ENCODE measurements around the gene RPL38. TPM values are rescaled to one million over a fixed set of nuclear protein-coding genes. Genes with fewer than 3 reads are reported as not detected.

Gene RPL38
- total RNA-seq, 1 donor from 2014 or later: 4,876 TPM

DNA sequence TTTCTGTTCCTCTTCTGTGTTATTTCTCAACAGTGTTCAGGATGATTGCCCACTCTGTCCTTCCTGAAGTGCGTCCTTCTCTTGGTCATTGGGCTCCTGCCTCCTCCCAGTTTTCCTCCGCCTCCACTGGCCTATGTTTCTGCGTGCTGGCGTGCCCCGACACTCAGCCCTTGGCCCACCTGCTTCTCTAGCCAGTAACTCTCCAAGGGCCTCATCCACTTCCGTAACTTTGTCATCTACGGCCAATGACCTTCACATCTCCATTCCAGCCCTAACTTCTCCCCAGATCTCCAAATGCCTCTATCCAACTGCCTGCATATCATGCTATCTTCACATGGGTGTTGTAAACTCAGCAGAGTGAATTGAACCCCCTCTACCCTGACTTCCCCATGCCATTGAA is 39.6 kb upstream of the RPL38 start:
- peaks cover 23 to 32% (median 25%) of the 10 kb centered on the region in 3 donors for H3K27me3 ChIP-seq (ENCODE audit: control insufficient read depth in 3 of 3, insufficient read depth in 3 of 3, low read length in 3 of 3)

DNA sequence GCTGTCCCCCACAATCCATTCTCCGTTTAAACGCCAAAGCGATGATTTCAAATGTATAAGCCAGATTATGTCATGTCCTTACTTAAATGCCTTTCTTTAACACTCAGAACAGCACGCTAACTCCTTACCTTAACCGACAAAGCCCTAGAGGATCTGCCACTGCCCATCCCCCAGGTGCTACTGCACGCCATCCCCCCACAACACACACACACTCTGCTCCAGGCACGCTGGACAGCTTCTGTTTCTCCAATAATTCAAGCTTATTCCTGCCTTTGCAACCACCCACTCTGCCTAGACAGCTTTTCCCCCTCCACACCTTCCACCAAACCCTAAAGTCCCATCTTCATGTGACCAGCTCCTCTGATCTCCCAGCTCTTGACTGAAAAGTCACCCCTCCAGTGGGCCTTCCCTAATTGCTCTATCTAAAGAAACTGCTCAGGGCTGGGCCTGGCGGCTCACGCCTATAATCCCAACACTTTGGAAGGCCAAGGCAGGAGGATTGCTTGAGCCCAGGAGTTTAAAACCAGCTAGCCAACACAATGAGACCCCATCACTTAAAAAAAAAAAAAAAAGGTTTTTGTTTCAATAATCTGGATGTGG is 38.9 kb upstream of the RPL38 start:
- H3K36me3 ChIP-seq (ENCODE audit: control insufficient read depth in 3 of 3, insufficient read depth in 3 of 3, low read length in 3 of 3): no peaks in the 10 kb centered on the region
- H3K9me3 ChIP-seq (ENCODE audit: control insufficient read depth in 3 of 3, low read length in 3 of 3): no peaks in the 10 kb centered on the region
- H3K4me3 ChIP-seq (ENCODE audit: low read length in 3 of 3): no peak overlapping the region
- no peak overlapping the region for H3K9ac ChIP-seq (ENCODE audit: low read depth in 1 of 3, low read length in 3 of 3)
- H3K27ac ChIP-seq (ENCODE audit: low read depth, low read length): no peak overlapping the region
- peaks cover 20 to 25% (median 23%) of the 10 kb centered on the region in 3 donors for H3K27me3 ChIP-seq (ENCODE audit: control insufficient read depth in 3 of 3, insufficient read depth in 3 of 3, low read length in 3 of 3)
- peaks cover 0 to 5% (median 3%) of the 10 kb centered on the region in 3 donors for H3K4me1 ChIP-seq (ENCODE audit: control insufficient read depth in 3 of 3, insufficient read depth in 3 of 3, low read length in 3 of 3)

More for the DNA sequence above, 39.6 kb upstream of the RPL38 start:
- H3K9me3 ChIP-seq (ENCODE audit: control insufficient read depth in 3 of 3, low read length in 3 of 3): no peaks in the 10 kb centered on the region
- H3K4me1 ChIP-seq (ENCODE audit: control insufficient read depth in 3 of 3, insufficient read depth in 3 of 3, low read length in 3 of 3): peaks cover 0 to 5% (median 3%) of the 10 kb centered on the region in 3 donors
- H3K4me3 ChIP-seq (ENCODE audit: low read length in 3 of 3): no peak overlapping the region
- H3K27ac ChIP-seq (ENCODE audit: low read depth, low read length): no peak overlapping the region
- no peaks in the 10 kb centered on the region for H3K36me3 ChIP-seq (ENCODE audit: control insufficient read depth in 3 of 3, insufficient read depth in 3 of 3, low read length in 3 of 3)
- H3K9ac ChIP-seq (ENCODE audit: low read depth in 1 of 3, low read length in 3 of 3): no peak overlapping the region

DNA sequence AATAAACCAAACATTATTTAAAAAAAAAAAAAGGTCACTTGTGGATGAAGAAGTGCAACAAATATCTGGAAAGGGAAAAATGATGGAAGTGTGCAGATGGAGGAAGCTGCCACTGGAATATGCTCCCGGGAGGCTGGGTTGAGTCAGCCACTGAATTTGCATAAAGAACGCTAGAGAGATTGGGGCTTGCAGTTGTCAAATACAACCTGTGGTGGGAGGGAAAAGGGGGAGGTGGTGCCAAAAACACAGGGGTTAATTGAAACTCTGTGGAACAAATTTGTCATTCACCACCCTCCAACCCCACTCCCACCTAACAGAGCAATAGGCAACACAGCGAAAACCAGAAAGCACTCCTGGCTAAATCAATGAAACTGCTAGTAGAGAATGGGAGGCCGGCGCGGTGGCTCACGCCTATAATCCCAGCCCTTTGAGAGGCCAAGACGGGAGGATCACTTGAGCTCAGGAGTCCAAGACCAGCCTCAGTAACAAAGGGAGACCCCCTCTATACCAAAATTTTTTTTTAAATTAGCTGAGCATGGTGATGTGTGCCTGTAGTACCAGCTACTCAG is 37.6 kb upstream of the RPL38 start:
- no peaks in the 10 kb centered on the region for H3K9me3 ChIP-seq (ENCODE audit: control insufficient read depth in 3 of 3, low read length in 3 of 3)
- H3K4me3 ChIP-seq (ENCODE audit: low read length in 3 of 3): no peak overlapping the region
- H3K27me3 ChIP-seq (ENCODE audit: control insufficient read depth in 3 of 3, insufficient read depth in 3 of 3, low read length in 3 of 3): peaks cover 13 to 21% (median 20%) of the 10 kb centered on the region in 3 donors
- H3K9ac ChIP-seq (ENCODE audit: low read depth in 1 of 3, low read length in 3 of 3): no peak overlapping the region
- no peak overlapping the region for H3K27ac ChIP-seq (ENCODE audit: low read depth, low read length)
- peaks cover 0 to 5% (median 3%) of the 10 kb centered on the region in 3 donors for H3K4me1 ChIP-seq (ENCODE audit: control insufficient read depth in 3 of 3, insufficient read depth in 3 of 3, low read length in 3 of 3)
- no peaks in the 10 kb centered on the region for H3K36me3 ChIP-seq (ENCODE audit: control insufficient read depth in 3 of 3, insufficient read depth in 3 of 3, low read length in 3 of 3)

DNA sequence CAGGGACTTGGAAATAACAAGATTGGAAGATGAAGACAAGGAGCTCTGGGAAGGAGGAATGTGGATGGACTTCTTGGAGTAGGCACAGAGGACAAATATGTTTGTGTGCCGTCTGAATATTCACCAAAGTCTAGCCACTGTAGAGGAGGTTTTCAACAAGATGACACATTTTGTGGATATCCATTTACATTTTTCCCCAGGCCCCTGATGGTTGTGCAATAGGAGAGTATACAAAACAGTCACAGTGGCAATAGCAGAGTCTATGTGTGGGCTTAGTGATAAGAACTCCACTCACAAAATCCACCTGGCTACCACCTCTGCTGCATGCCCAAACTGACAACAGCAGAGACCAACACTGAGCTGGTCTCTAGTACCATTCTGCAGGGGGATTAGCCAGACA is 32.6 kb upstream of the RPL38 start:
- Histone ChIP-seq H3K9me3 (ENCODE audit: control insufficient read depth in 3 of 3, low read length in 3 of 3) (no peaks in the 10 kb centered on the region), H3K4me3 (ENCODE audit: low read length in 3 of 3) (no peak overlapping the region), H3K36me3 (ENCODE audit: control insufficient read depth in 3 of 3, insufficient read depth in 3 of 3, low read length in 3 of 3) (no peaks in the 10 kb centered on the region), H3K27me3 (ENCODE audit: control insufficient read depth in 3 of 3, insufficient read depth in 3 of 3, low read length in 3 of 3) (peaks cover 6 to 28% (median 11%) of the 10 kb centered on the region in 3 donors), H3K9ac (ENCODE audit: low read depth in 1 of 3, low read length in 3 of 3) (no peak overlapping the region), H3K27ac (ENCODE audit: low read depth, low read length) (no peak overlapping the region), H3K4me1 (ENCODE audit: control insufficient read depth in 3 of 3, insufficient read depth in 3 of 3, low read length in 3 of 3) (no peaks in the 10 kb centered on the region)

DNA sequence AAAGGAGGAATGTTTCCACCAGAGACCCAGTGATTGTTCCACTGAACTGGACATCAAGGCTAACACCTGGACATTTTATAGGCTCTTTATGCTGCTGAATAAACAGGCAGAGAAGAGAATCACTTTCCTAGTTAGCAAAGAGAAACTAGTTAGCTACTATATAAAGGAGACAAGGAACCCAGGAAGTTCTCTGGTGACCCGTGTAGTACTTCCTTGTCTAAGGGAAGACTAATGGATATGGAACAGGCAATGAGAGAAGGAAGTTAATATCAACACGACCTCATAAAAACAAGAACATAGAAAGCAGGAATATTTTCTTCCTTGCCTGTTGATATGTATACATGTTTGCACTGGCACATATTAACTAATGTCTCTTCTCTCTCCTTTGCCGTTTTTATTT is 30.8 kb upstream of the RPL38 start:
- Histone ChIP-seq H3K4me3 (ENCODE audit: low read length in 3 of 3) (no peak overlapping the region), H3K27ac (ENCODE audit: low read depth, low read length) (no peak overlapping the region), H3K27me3 (ENCODE audit: control insufficient read depth in 3 of 3, insufficient read depth in 3 of 3, low read length in 3 of 3) (peaks cover 12 to 29% (median 21%) of the 10 kb centered on the region in 3 donors), H3K9me3 (ENCODE audit: control insufficient read depth in 3 of 3, low read length in 3 of 3) (no peaks in the 10 kb centered on the region), H3K9ac (ENCODE audit: low read depth in 1 of 3, low read length in 3 of 3) (no peak overlapping the region), H3K4me1 (ENCODE audit: control insufficient read depth in 3 of 3, insufficient read depth in 3 of 3, low read length in 3 of 3) (no peaks in the 10 kb centered on the region), H3K36me3 (ENCODE audit: control insufficient read depth in 3 of 3, insufficient read depth in 3 of 3, low read length in 3 of 3) (no peaks in the 10 kb centered on the region)

- H3K9ac ChIP-seq (ENCODE audit: low read depth in 1 of 3, low read length in 3 of 3): no peak overlapping the region
- H3K27ac ChIP-seq (ENCODE audit: low read depth, low read length): no peak overlapping the region
- H3K4me1 ChIP-seq (ENCODE audit: control insufficient read depth in 3 of 3, insufficient read depth in 3 of 3, low read length in 3 of 3): no peaks in the 10 kb centered on the region
- no peaks in the 10 kb centered on the region for H3K9me3 ChIP-seq (ENCODE audit: control insufficient read depth in 3 of 3, low read length in 3 of 3)
- no peak overlapping the region for H3K4me3 ChIP-seq (ENCODE audit: low read length in 3 of 3)
- no peaks in the 10 kb centered on the region for H3K36me3 ChIP-seq (ENCODE audit: control insufficient read depth in 3 of 3, insufficient read depth in 3 of 3, low read length in 3 of 3)
- H3K27me3 ChIP-seq (ENCODE audit: control insufficient read depth in 3 of 3, insufficient read depth in 3 of 3, low read length in 3 of 3): peaks cover 13 to 47% (median 32%) of the 10 kb centered on the region in 3 donors
Observed at GRCh38 chr17:74176546-74177001, 26.9 kb upstream of the RPL38 start.

- peaks cover 13 to 49% (median 32%) of the 10 kb centered on the region in 3 donors for H3K27me3 ChIP-seq (ENCODE audit: control insufficient read depth in 3 of 3, insufficient read depth in 3 of 3, low read length in 3 of 3)
- no peak overlapping the region for H3K9ac ChIP-seq (ENCODE audit: low read depth in 1 of 3, low read length in 3 of 3)
Observed at GRCh38 chr17:74177018-74177450, 26.4 kb upstream of the RPL38 start.

GRCh38 chr17:74179576-74179975 is 23.9 kb upstream of the RPL38 start:
- peaks cover 18 to 57% (median 36%) of the 10 kb centered on the region in 3 donors for H3K27me3 ChIP-seq (ENCODE audit: control insufficient read depth in 3 of 3, insufficient read depth in 3 of 3, low read length in 3 of 3)

More at GRCh38 chr17:74177018-74177450, 26.4 kb upstream of the RPL38 start:
- no peak overlapping the region for H3K27ac ChIP-seq (ENCODE audit: low read depth, low read length)
- H3K4me3 ChIP-seq (ENCODE audit: low read length in 3 of 3): no peak overlapping the region
- no peaks in the 10 kb centered on the region for H3K4me1 ChIP-seq (ENCODE audit: control insufficient read depth in 3 of 3, insufficient read depth in 3 of 3, low read length in 3 of 3)
- H3K9me3 ChIP-seq (ENCODE audit: control insufficient read depth in 3 of 3, low read length in 3 of 3): no peaks in the 10 kb centered on the region
- H3K36me3 ChIP-seq (ENCODE audit: control insufficient read depth in 3 of 3, insufficient read depth in 3 of 3, low read length in 3 of 3): no peaks in the 10 kb centered on the region

DNA sequence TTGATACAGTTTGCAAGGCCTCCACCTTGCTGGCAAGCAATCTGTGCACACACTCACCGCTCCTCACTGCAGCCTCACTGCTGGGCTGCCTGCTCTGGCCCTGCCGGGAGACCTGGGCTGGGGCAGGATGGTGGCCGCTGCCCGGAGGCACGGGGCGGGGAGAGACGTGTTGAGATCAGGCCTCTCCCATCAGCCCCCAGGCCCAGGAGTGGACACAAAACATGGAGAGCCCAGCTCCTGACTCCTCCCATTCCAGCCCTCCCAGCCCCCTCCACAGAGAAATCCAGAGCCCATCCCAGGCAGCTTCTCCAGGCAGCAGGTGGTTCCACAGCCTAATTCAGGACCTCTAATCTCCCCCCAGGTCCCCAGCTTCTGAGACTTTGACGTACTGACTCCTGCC is 23.1 kb upstream of the RPL38 start:
- H3K27me3 ChIP-seq (ENCODE audit: control insufficient read depth in 3 of 3, insufficient read depth in 3 of 3, low read length in 3 of 3): peaks cover 12 to 51% (median 38%) of the 10 kb centered on the region in 3 donors
- no peaks in the 10 kb centered on the region for H3K9me3 ChIP-seq (ENCODE audit: control insufficient read depth in 3 of 3, low read length in 3 of 3)

More at GRCh38 chr17:74179576-74179975, 23.9 kb upstream of the RPL38 start:
- Histone ChIP-seq H3K36me3 (ENCODE audit: control insufficient read depth in 3 of 3, insufficient read depth in 3 of 3, low read length in 3 of 3) (no peaks in the 10 kb centered on the region), H3K27ac (ENCODE audit: low read depth, low read length) (no peak overlapping the region), H3K9me3 (ENCODE audit: control insufficient read depth in 3 of 3, low read length in 3 of 3) (no peaks in the 10 kb centered on the region), H3K4me3 (ENCODE audit: low read length in 3 of 3) (no peak overlapping the region), H3K9ac (ENCODE audit: low read depth in 1 of 3, low read length in 3 of 3) (no peak overlapping the region), H3K4me1 (ENCODE audit: control insufficient read depth in 3 of 3, insufficient read depth in 3 of 3, low read length in 3 of 3) (no peaks in the 10 kb centered on the region)

GRCh38 chr17:74181341-74181740 is 22.1 kb upstream of the RPL38 start:
- H3K27me3 ChIP-seq (ENCODE audit: control insufficient read depth in 3 of 3, insufficient read depth in 3 of 3, low read length in 3 of 3): peaks cover 9 to 52% (median 40%) of the 10 kb centered on the region in 3 donors
- H3K27ac ChIP-seq (ENCODE audit: low read depth, low read length): no peak overlapping the region

More for the DNA sequence above, 23.1 kb upstream of the RPL38 start:
- Histone ChIP-seq H3K4me1 (ENCODE audit: control insufficient read depth in 3 of 3, insufficient read depth in 3 of 3, low read length in 3 of 3) (no peaks in the 10 kb centered on the region), H3K27ac (ENCODE audit: low read depth, low read length) (no peak overlapping the region), H3K36me3 (ENCODE audit: control insufficient read depth in 3 of 3, insufficient read depth in 3 of 3, low read length in 3 of 3) (no peaks in the 10 kb centered on the region), H3K4me3 (ENCODE audit: low read length in 3 of 3) (no peak overlapping the region), H3K9ac (ENCODE audit: low read depth in 1 of 3, low read length in 3 of 3) (no peak overlapping the region)

More at GRCh38 chr17:74181341-74181740, 22.1 kb upstream of the RPL38 start:
- Histone ChIP-seq H3K4me3 (ENCODE audit: low read length in 3 of 3) (no peak overlapping the region), H3K4me1 (ENCODE audit: control insufficient read depth in 3 of 3, insufficient read depth in 3 of 3, low read length in 3 of 3) (no peaks in the 10 kb centered on the region), H3K9ac (ENCODE audit: low read depth in 1 of 3, low read length in 3 of 3) (no peak overlapping the region), H3K9me3 (ENCODE audit: control insufficient read depth in 3 of 3, low read length in 3 of 3) (no peaks in the 10 kb centered on the region), H3K36me3 (ENCODE audit: control insufficient read depth in 3 of 3, insufficient read depth in 3 of 3, low read length in 3 of 3) (no peaks in the 10 kb centered on the region)
